Measurements from ENCODE around the gene DNAH5. TPM values are rescaled to one million over a fixed set of nuclear protein-coding genes. Genes with fewer than 3 reads are reported as not detected.

Gene DNAH5
- total and polyA plus RNA-seq, 2 of the 13 experiments (the other 11 are each of a cell fraction or from before 2014, with no cell fraction given): 0.09 TPM

- TF ChIP-seq ZMAT5 (CRISPR knock-in tag; IDR thresholded peaks at IDR 0.05; ENCODE audit: borderline replicate concordance, low read depth): no peak
- TF ChIP-seq SKI (IDR thresholded peaks at IDR 0.05; ENCODE audit: partially characterized antibody): no peak
- no peak for TF ChIP-seq CAMTA2 (CRISPR knock-in tag; IDR thresholded peaks at IDR 0.05; ENCODE audit: borderline replicate concordance)
- TF ChIP-seq PPARG (CRISPR knock-in tag; conservative IDR thresholded peaks at IDR 0.05): no peak
- TF ChIP-seq SRSF4 (IDR thresholded peaks at IDR 0.05; ENCODE audit: low read depth, low read length, poor library complexity, severe bottlenecking): no peak
- TF ChIP-seq BHLHE40 (IDR thresholded peaks at IDR 0.05; ENCODE audit: low read length): no peak
These were observed 160.8 kb downstream of the DNAH5 start (continued) for GRCh38 chr5:13783726-13784125.

GRCh38 chr5:13780081-13780480 lies 164.4 kb downstream of the DNAH5 start:
- intact Hi-C loops (cut with micrococcal nuclease; ENCODE audit: unreplicated experiment): no loop called here
- no peak for TF ChIP-seq MIER3 (CRISPR knock-in tag; IDR thresholded peaks at IDR 0.05; ENCODE audit: borderline replicate concordance)
- no peak for TF ChIP-seq HNRNPL (IDR thresholded peaks at IDR 0.05; ENCODE audit: low read depth, low read length)
- TF ChIP-seq HNRNPK (IDR thresholded peaks at IDR 0.05; ENCODE audit: low read depth, low read length, poor library complexity, severe bottlenecking): no peak
- no peak for TF ChIP-seq SMAD1 (CRISPR knock-in tag; IDR thresholded peaks at IDR 0.05; ENCODE audit: borderline replicate concordance, low read depth)
- no peak for TF ChIP-seq ATRX (CRISPR knock-in tag; IDR thresholded peaks at IDR 0.05; ENCODE audit: borderline replicate concordance)
- TF ChIP-seq JUND (CRISPR knock-in tag; IDR thresholded peaks at IDR 0.05): no peak
- TF ChIP-seq SNRNP70 (IDR thresholded peaks at IDR 0.05; ENCODE audit: low read depth, low read length): no peak
- no peak for TF ChIP-seq ZNF710 (CRISPR knock-in tag; IDR thresholded peaks at IDR 0.05; ENCODE audit: borderline replicate concordance)
- TF ChIP-seq ZNF672 (CRISPR knock-in tag; IDR thresholded peaks at IDR 0.05): no peak
- no peak for TF ChIP-seq POLR2G (IDR thresholded peaks at IDR 0.05; ENCODE audit: low read depth, low read length)
- Histone ChIP-seq H4K20me1 (ENCODE audit: insufficient read depth, low read length) (no peaks in the 10 kb centered on the region), H3K4me2 (ENCODE audit: low read depth, low read length) (no peak overlapping the region), H2AFZ (ENCODE audit: low read length) (no peak overlapping the region), H3K4me1 (ENCODE audit: insufficient read depth, low read length) (no peaks in the 10 kb centered on the region), H3K9me3 (ENCODE audit: low read length) (no peaks in the 10 kb centered on the region), H3K4me3 (replicated peaks in 1 of 3; ENCODE audit: insufficient read depth in 1 of 3, low read depth in 2 of 3, low read length in 3 of 3) (no peak overlapping the region), H3K79me2 (ENCODE audit: insufficient read depth, low read length) (no peaks in the 10 kb centered on the region), H3K27me3 (ENCODE audit: control insufficient read depth in 1 of 2, insufficient read depth in 2 of 2, low read length in 2 of 2) (no peaks in the 10 kb centered on the region; a peak in 1 of 5 replicates), H3K27ac (ENCODE audit: extremely low read length, insufficient read depth, low read length) (no peak overlapping the region), H3K36me3 (replicated peaks in 1 of 2; ENCODE audit: control insufficient read depth in 1 of 2, insufficient read depth in 2 of 2, low read length in 2 of 2) (no peaks in the 10 kb centered on the region), H3K9ac (ENCODE audit: insufficient read depth, low read depth, low read length) (no peak overlapping the region)
- no peak for ATAC-seq
- ChIA-PET CTCF (ENCODE audit: low intra/inter-chr PET ratio, low total read pairs) (no interaction called here), POLR2A (no interaction called here)
- in situ Hi-C loops (cut with HindIII; ENCODE audit: extremely low pct_ligation_motif_present, low pct_unique_long_range_greater_than_20kb): no loop called here
- BruUV-seq (replicated peaks): no TSS peak
- FAIRE-seq: no peak
- no peak for DNase-seq (ENCODE audit: low spot score)
- 8% methylated on average over 1 of the region's 1 CpG for WGBS (ENCODE audit: low lambda C conversion rate)
